Head of caudate nucleus (tissue), 42 donors: ENCODE data around the gene KLF14.
"Not testable (repeated sequence)": the region's sequence is repeated elsewhere in the genome, so short reads cannot be mapped to it uniquely, and the experiment has no call there.

Source experiments
- DNase-seq, 42 donors: peaks; one replicate each; pipeline versions ENCODE4 v3.0.0 to v3.0.0-alpha.2; 2020 to 2021; ENCODE audit warnings: mixed read lengths in 7 of 42
- intact Hi-C: fragments of 100-400 bp; cut with DNase I; formaldehyde crosslinking; loops from one replicate; pipeline ENCODE4 v1.15.0; 2022

Gene KLF14

DNA sequence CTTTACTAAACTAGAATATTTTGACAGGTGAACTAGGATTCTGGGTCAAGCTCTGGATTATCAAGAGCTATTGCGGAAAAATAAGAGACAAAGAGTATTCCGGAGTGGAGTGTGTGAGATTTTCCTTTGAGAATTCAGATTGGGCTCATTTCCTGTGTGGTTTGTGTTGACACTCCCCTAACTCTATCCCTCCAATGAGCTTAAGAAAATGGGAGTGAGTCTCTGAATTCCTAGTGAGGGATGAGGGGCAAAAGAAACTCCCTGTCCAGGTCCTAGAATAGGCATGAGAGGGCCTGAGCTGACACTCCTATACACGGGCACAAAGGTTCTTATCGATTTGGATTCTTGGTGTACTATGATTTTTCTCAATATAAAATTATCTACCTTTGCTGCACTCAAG is 10.2 kb downstream of the KLF14 start:
- intact Hi-C loops = loop anchor here (5.0 kb wide), 1 partner anchor 651 kb away; the partner anchor contains the start of gene KLHDC10
- no peak for DNase-seq

DNA sequence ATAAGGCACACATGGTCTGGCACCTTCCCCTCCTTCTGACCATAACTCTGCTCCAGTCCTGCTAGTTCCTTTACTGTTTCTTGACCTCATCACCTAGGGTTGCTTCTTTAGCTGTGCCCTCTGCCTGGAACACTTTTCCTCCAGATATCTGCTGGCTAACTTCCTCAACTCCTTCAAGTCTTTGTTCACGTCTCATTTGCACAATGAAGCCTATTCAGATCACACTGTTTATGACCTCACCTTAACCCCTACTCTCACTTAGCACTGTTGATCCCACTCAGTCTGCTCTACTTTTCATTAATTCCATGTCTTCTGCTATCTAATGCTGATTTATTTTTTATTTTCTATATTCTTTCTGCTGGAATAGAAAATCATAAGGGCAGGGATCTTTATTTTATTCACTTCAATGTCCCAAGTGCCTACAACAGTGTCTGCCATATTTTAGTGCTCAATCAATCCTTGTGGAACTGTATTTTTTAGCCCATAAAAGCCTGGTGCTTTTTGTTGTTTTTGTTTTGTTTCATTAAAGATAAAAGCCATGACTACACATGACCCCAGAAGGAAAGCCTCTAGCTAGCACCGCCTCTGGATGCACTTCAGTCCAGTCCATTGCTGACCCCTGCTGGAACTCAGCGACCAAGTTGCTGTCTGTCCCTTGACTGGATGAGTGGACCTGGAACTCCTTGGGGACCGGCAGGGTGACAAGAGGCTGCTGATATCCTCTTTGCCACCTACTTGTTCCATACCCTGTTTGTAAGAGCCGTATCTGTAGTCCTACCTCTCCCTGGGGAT is 12.3 kb downstream of the KLF14 start:
- peak; percentile 44 to 89 (median 74) for DNase-seq

DNA sequence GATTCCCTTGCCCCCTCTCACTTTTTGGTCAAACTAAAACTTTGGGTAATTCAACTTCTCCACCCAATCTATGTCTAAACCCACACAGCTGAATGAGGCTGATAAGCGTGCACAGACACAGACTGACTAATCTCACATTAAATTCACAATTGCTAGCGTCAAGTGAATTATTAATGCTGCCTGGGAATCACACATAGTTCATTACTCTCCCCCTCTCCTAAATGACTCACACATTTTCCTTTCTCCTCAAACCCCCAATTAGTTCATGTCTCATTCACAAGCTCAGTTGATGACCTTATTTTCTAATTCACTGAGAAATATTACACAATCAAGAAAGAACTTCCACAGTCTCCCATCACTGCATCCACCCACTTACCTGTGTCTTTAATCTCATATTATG is 14.5 kb downstream of the KLF14 start:
- intact Hi-C loops = no loop called here
- DNase-seq = peak in 9 of 42 donors; percentile 7 to 56 (median 17)

More for the DNA sequence above, 12.3 kb downstream of the KLF14 start:
- intact Hi-C loops = loop anchor here (5.0 kb wide), 1 partner anchor 649 kb away; the partner anchor contains the start of gene KLHDC10

DNA sequence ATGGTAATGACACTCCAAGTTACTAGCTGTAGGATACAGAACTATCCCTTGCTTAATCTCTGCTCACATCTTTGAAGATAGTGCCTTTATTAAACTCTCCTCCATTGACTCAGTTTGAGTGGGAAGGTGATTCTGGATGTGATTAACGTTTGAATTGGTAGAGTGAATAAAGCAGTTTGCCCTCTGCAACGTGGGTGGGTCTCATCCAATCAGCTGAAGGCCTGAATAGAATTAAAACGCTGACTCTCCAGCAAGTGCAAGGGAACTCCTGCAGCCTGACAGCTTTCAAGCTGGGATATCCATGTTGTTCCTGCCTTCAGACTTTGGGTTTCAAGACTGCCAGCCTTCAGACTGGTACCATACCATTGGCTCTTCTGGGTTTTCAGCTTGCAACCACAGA is 21.6 kb downstream of the KLF14 start:
- intact Hi-C loops = no loop called here
- peak in 33 of 42 donors; percentile 8 to 80 (median 41) for DNase-seq

DNA sequence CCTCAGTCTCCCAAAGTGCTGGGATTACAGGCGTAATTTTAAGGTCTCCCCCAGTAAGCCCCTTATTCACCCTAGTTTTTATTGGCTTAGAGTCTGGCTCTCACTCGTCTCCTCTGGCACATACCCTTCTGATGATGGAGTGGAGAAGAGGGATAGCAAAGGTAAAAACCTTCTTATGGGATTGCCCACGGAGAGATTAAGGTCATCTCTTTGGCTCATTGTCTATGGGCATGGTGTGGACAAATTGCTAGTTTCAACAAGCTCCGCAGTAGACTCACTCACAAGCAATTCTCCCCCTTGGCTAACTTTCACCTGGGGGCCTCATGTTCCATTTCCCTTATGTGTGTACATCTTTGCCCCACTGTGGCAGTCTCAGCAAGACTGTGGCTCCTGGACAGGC is 25.2 kb downstream of the KLF14 start:
- DNase-seq = no peak
- intact Hi-C loops = no loop called here

DNA sequence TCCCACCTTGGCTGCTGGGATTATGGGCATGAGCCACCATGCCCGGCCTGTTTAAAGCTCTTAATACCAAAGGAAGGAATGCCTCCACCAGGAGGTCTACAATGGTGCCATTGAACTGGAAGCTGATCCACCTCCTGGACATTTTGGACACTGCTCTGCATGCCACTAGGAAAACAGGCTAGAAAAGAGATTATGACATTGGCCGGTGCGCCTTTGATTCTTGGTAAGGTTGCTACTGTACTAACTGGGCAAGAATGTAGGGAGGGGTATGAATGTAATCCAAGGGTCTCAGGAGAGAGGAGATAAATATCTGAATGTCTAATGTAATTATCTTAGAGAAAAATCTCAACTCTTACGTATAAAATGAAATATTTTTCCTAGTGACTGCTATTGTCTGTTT is 26.0 kb downstream of the KLF14 start:
- intact Hi-C loops = no loop called here

DNA sequence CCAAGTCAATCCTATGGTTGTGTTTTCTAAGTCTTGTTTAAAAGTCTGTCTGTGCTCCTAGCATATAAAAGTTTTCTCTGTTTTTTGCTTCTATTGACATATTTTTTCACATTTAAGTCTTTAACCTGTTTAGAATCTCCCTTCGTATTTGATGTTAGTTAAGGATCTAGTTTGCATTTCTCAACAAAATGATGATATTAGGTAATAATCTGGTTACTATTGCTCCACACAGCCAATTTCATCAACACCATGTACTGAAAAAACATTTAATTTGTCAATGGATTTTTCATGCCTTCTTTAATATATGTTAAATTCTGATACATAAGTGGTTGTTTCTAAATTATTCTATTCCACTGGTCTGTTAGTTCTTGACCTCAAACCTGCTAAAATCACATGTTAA is 30.2 kb downstream of the KLF14 start:
- intact Hi-C loops = no loop called here
- DNase-seq = no peak

More for the DNA sequence above, 26.0 kb downstream of the KLF14 start:
- DNase-seq = no peak

DNA sequence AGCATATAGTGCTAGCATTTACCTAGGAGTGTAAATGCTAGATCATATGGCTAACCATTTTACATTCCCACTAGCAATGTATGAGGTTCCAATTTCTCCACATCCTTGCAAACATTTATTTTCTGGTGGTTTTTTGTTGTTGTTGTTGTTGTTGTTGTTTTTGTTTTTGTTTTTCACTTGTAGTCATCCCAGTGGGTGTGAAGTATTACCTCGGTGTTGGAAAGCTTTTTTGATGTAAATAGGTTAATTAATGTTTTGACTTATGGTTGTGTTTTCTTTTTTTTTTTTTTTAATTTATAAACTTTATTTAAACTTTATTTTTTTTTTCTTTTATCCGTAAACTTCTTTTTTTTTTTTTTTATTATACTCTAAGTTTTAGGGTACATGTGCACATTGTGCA is 32.4 kb downstream of the KLF14 start:
- no peak for DNase-seq
- intact Hi-C loops = no loop called here

DNA sequence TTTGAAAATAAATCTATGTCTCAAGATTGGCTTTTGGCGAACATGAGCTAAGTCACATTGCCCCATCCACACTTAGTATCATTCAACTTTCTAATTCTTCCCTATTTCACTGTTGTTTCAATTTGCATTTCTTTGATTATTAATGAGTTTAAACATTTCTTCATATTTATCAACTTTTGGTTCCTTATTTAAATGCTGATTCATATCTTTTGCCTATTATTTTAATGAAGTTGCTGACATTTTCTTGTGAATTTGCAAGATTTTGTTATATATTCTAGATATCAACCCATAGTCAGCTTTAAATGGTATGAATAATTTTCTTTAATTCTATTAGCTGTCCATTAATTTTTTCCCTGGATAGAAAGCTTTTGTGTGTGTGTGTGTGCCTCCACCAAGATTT is 33.2 kb downstream of the KLF14 start:
- intact Hi-C loops = no loop called here
- no peak for DNase-seq

DNA sequence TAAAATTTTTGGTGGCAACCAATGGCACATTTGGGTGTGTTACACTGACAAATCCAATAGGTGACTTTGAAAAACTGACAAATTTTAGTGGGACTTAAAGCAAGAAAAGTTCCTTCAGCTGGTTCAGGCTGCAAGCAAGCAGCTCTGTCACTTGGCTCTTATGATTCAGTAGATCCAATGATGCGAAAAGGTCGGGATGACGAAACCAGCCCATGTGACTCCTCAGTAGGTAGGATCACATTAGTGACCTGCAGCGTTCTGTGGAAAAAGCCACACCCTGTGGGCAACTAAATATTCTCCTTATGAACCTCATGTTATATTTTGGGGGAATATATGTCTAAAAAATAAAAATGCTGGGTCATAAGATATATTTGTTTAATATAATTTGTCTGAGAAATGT is 34.3 kb downstream of the KLF14 start:
- DNase-seq = no peak
- intact Hi-C loops = no loop called here

DNA sequence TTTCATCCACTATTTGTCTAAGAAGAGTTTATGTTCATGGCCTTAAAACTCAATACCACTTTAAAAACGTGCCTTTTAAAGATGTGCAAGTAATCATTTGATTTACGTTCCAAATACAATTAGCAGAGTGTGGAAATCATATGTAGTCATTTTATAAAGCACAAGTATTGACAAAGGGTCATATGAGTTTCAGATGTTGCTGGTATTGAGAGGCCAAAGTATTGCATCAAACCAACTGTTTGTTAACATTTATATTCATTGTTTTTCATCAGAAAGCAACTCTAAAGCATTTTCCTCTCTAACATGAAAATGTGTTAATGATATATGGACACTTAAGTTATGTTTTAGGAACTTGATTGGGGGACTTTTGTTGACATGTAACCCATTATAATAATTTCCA is 36.2 kb downstream of the KLF14 start:
- DNase-seq = no peak
- intact Hi-C loops = no loop called here

DNA sequence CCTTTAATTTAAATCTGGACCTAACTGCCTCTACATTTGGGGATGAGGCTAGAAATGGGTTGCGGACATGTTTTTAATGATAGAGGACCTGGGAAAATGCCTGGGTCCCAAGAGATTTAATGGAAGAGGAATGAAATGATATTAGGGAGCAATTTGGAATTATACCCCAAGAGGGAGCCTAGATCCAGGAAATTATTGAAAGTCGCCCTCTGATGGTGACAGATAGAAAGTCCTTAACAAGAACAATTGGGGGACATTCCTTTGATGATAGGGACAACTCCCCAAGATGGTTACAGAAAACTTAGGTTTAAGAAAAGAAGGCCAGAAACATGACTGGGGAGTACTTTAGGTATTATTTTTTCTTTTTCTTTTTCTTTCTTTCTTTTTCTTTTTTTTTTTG is 38.2 kb downstream of the KLF14 start:
- DNase-seq = peak in 4 of 42 donors; percentile 1 to 17 (median 6)
- intact Hi-C loops = no loop called here

DNA sequence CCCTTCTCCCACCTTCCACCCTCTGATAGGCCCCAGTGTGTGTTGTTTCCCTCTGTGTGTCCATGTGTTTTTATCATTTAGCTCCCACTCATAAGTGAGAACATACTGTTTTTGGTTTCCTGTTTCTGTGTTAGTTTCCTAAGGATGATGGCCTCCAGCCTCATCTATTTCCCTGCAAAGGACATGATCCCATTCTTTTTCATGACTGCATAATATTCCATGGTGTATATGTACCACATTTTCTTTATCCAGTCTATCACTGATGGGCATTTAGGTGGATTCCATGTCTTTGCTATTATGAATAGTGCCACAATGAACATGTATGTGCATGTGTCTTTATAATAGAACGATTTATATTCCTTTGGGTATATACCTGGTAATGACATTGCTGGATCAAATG is 41.6 kb downstream of the KLF14 start:
- intact Hi-C loops, DNase-seq: not testable (repeated sequence)

DNA sequence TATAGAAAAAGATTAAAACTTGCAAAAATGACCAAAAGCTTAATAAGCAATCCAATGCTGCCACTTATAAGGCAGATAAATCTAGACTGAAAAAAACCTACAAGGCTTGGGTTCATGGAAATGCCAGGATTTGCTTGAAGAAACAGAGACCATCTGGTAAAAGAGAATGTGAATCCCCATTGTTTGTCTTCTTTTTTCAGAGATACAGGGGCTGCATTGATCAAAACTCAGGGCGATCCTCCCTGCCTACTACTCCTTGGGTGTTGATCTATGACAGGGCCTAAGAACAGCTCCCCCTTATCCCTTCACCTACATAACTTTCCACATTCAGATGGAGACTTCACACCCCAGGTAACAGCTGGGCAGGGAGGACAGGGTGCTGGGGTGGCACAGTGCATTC is 44.3 kb downstream of the KLF14 start:
- intact Hi-C loops = no loop called here
- DNase-seq = no peak

DNA sequence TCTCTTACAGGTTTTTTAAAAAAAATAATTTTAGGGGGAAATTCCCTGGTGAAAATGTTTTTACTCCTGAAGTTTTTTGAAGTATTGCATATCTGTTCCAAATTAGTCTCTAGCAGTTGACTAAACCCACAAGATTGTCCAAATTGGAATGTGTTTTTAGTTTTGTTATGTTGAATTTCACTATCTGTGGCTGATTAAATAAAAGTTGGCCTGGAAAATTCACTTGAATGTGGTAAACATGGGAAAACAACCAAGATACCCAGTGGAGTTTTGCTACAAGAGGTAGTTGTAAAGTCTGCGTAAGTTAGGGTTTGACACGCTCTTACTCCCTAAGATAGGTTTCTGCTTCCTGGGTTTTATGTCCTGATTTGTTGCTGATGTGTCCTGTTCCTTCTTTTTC is 51.0 kb downstream of the KLF14 start:
- no peak for DNase-seq
- intact Hi-C loops = no loop called here
